ENCODE measurements around the gene BICC1. TPM values are rescaled to one million over a fixed set of nuclear protein-coding genes. Genes with fewer than 3 reads are reported as not detected.
A peak's percentile ranks its signal among the peaks of the same experiment; 100 is the strongest.

The BICC1 gene
- total RNA-seq, 6 donors from 2014 or later = 3.1 to 10.5 (median 3.9) TPM

GRCh38 chr10:58767652-58768051, 255.0 kb downstream of the BICC1 start:
- ATAC-seq (ENCODE audit: low FRiP score in 2 of 2) (no peak), DNase-seq (no peak)
- 93 to 96% methylated on average over 4 of the region's 4 CpGs for whole genome bisulfite sequencing, 2 donors
- Histone ChIP-seq H3K36me3 (no peaks in the 10 kb centered on the region), H3K4me1 (no peaks in the 10 kb centered on the region), H3K27ac (no peak overlapping the region), H3K27me3 (no peaks in the 10 kb centered on the region), H3K4me3 (no peak overlapping the region), H3K9me3 (peaks cover 0 to 4% (median 0%) of the 10 kb centered on the region in 4 donors)
- TF ChIP-seq POLR2AphosphoS5 (IDR thresholded peaks at IDR 0.05) (no peak), POLR2A (IDR thresholded peaks at IDR 0.05) (no peak), EP300 (IDR thresholded peaks at IDR 0.05) (no peak), CTCF (IDR thresholded peaks at IDR 0.05) (no peak)

- no peak for DNase-seq
- TF ChIP-seq POLR2A (IDR thresholded peaks at IDR 0.05) = no peak
- TF ChIP-seq POLR2AphosphoS5 (IDR thresholded peaks at IDR 0.05) = no peak
- TF ChIP-seq EP300 (IDR thresholded peaks at IDR 0.05) = no peak
- no peak for TF ChIP-seq CTCF (IDR thresholded peaks at IDR 0.05)
- ATAC-seq (ENCODE audit: low FRiP score in 2 of 2) = no peak
- Histone ChIP-seq H3K27me3 (no peaks in the 10 kb centered on the region), H3K4me1 (no peaks in the 10 kb centered on the region), H3K9me3 (peaks cover 0 to 4% (median 0%) of the 10 kb centered on the region in 4 donors), H3K4me3 (no peak overlapping the region), H3K27ac (no peak overlapping the region), H3K36me3 (no peaks in the 10 kb centered on the region)
- WGBS, 2 donors = 64 to 89% methylated on average over 1 of the region's 1 CpG
Observed at GRCh38 chr10:58771863-58772262, 259.2 kb downstream of the BICC1 start.

GRCh38 chr10:58772758-58773157, 260.1 kb downstream of the BICC1 start:
- no peaks in the 10 kb centered on the region for H3K9me3 ChIP-seq
- H3K36me3 ChIP-seq = no peaks in the 10 kb centered on the region
- TF ChIP-seq POLR2A (IDR thresholded peaks at IDR 0.05) (no peak), POLR2AphosphoS5 (IDR thresholded peaks at IDR 0.05) (no peak), CTCF (IDR thresholded peaks at IDR 0.05) (no peak), EP300 (IDR thresholded peaks at IDR 0.05) (no peak)
- H3K4me3 ChIP-seq = no peak overlapping the region
- H3K27ac ChIP-seq = no peak overlapping the region
- no peaks in the 10 kb centered on the region for H3K4me1 ChIP-seq
- DNase-seq (no peak), ATAC-seq (ENCODE audit: low FRiP score in 2 of 2) (no peak)
- 79 to 88% methylated on average over 3 of the region's 3 CpGs for WGBS, 2 donors
- no peaks in the 10 kb centered on the region for H3K27me3 ChIP-seq

GRCh38 chr10:58773341-58773740, 260.7 kb downstream of the BICC1 start:
- WGBS, 2 donors = 77 to 78% methylated on average over 4 of the region's 4 CpGs
- H3K4me3 ChIP-seq = no peak overlapping the region
- no peaks in the 10 kb centered on the region for H3K9me3 ChIP-seq
- ATAC-seq (ENCODE audit: low FRiP score in 2 of 2) (no peak), DNase-seq (peak in 1 of 2 donors; percentile 9)
- no peaks in the 10 kb centered on the region for H3K36me3 ChIP-seq
- no peak overlapping the region for H3K27ac ChIP-seq
- no peak for TF ChIP-seq POLR2A (IDR thresholded peaks at IDR 0.05)
- no peak for TF ChIP-seq EP300 (IDR thresholded peaks at IDR 0.05)
- TF ChIP-seq POLR2AphosphoS5 (IDR thresholded peaks at IDR 0.05) = no peak
- no peak for TF ChIP-seq CTCF (IDR thresholded peaks at IDR 0.05)
- no peaks in the 10 kb centered on the region for H3K4me1 ChIP-seq
- no peaks in the 10 kb centered on the region for H3K27me3 ChIP-seq

GRCh38 chr10:58773944-58774343, 261.3 kb downstream of the BICC1 start:
- DNase-seq = no peak
- Histone ChIP-seq H3K4me1 (no peaks in the 10 kb centered on the region), H3K27ac (no peak overlapping the region), H3K36me3 (no peaks in the 10 kb centered on the region), H3K27me3 (no peaks in the 10 kb centered on the region), H3K4me3 (no peak overlapping the region), H3K9me3 (no peaks in the 10 kb centered on the region)
- WGBS, 2 donors = 57 to 65% methylated on average over 1 of the region's 1 CpG
- no peak for TF ChIP-seq CTCF (IDR thresholded peaks at IDR 0.05)
- no peak for TF ChIP-seq POLR2A (IDR thresholded peaks at IDR 0.05)
- TF ChIP-seq EP300 (IDR thresholded peaks at IDR 0.05) = no peak
- TF ChIP-seq POLR2AphosphoS5 (IDR thresholded peaks at IDR 0.05) = no peak
- ATAC-seq (ENCODE audit: low FRiP score in 2 of 2) = no peak

Measured in upper lobe of left lung (tissue), 6 donors.